ENCODE data around the gene CD300LG. TPM values are rescaled to one million over a fixed set of nuclear protein-coding genes. Genes with fewer than 3 reads are reported as not detected.

The CD300LG gene
- polyA plus RNA-seq, 1 donor = 0.30 TPM

GRCh38 chr17:43877451-43878155, 30.6 kb downstream of the CD300LG start:
- no peaks in the 10 kb centered on the region for H3K36me3 ChIP-seq (ENCODE audit: control insufficient read depth, insufficient read depth, low read length)
- no peak for DNase-seq
- no peaks in the 10 kb centered on the region for H3K9me3 ChIP-seq (ENCODE audit: control insufficient read depth, low read depth, low read length)
- peaks cover 57% of the 10 kb centered on the region for H3K4me1 ChIP-seq (ENCODE audit: control insufficient read depth, insufficient read depth, low read length)
- H3K27ac ChIP-seq (ENCODE audit: low read length) = peak overlapping the region; percentile 29
- no peaks in the 10 kb centered on the region for H3K27me3 ChIP-seq (ENCODE audit: control insufficient read depth, insufficient read depth, low read length)
- no peak overlapping the region for H3K4me3 ChIP-seq (ENCODE audit: low read length)
- WGBS (ENCODE audit: insufficient coverage, low lambda C conversion rate) = no CpG with 5 or more reads among the region's 10 CpGs

- H3K9me3 ChIP-seq (ENCODE audit: control insufficient read depth, low read depth, low read length) = no peaks in the 10 kb centered on the region
- WGBS (ENCODE audit: insufficient coverage, low lambda C conversion rate) = no CpG with 5 or more reads among the region's 13 CpGs
- peak overlapping the region; percentile 29 for H3K27ac ChIP-seq (ENCODE audit: low read length)
- peak; percentile 85 to 90 for DNase-seq
- no peak overlapping the region for H3K4me3 ChIP-seq (ENCODE audit: low read length)
- H3K36me3 ChIP-seq (ENCODE audit: control insufficient read depth, insufficient read depth, low read length) = no peaks in the 10 kb centered on the region
- H3K27me3 ChIP-seq (ENCODE audit: control insufficient read depth, insufficient read depth, low read length) = no peaks in the 10 kb centered on the region
- H3K4me1 ChIP-seq (ENCODE audit: control insufficient read depth, insufficient read depth, low read length) = peaks cover 49% of the 10 kb centered on the region
These were observed 31.5 kb downstream of the CD300LG start for GRCh38 chr17:43878260-43879175.

- H3K27me3 ChIP-seq (ENCODE audit: control insufficient read depth, insufficient read depth, low read length) = no peaks in the 10 kb centered on the region
- H3K36me3 ChIP-seq (ENCODE audit: control insufficient read depth, insufficient read depth, low read length) = no peaks in the 10 kb centered on the region
- no peak overlapping the region for H3K4me3 ChIP-seq (ENCODE audit: low read length)
- DNase-seq = no peak
- WGBS (ENCODE audit: insufficient coverage, low lambda C conversion rate) = no CpG with 5 or more reads among the region's 20 CpGs
- H3K9me3 ChIP-seq (ENCODE audit: control insufficient read depth, low read depth, low read length) = no peaks in the 10 kb centered on the region
- H3K27ac ChIP-seq (ENCODE audit: low read length) = no peak overlapping the region
- peaks cover 37% of the 10 kb centered on the region for H3K4me1 ChIP-seq (ENCODE audit: control insufficient read depth, insufficient read depth, low read length)
These were observed 32.9 kb downstream of the CD300LG start for GRCh38 chr17:43879723-43880419.

- H3K27ac ChIP-seq (ENCODE audit: low read length) = no peak overlapping the region
- no peak overlapping the region for H3K4me3 ChIP-seq (ENCODE audit: low read length)
- WGBS (ENCODE audit: insufficient coverage, low lambda C conversion rate) = no CpG with 5 or more reads among the region's 20 CpGs
- no peaks in the 10 kb centered on the region for H3K27me3 ChIP-seq (ENCODE audit: control insufficient read depth, insufficient read depth, low read length)
- DNase-seq = peak in 1 of 2 donors; percentile 20
- H3K4me1 ChIP-seq (ENCODE audit: control insufficient read depth, insufficient read depth, low read length) = peaks cover 32% of the 10 kb centered on the region
- no peaks in the 10 kb centered on the region for H3K9me3 ChIP-seq (ENCODE audit: control insufficient read depth, low read depth, low read length)
- H3K36me3 ChIP-seq (ENCODE audit: control insufficient read depth, insufficient read depth, low read length) = no peaks in the 10 kb centered on the region
These were observed 33.5 kb downstream of the CD300LG start for GRCh38 chr17:43880420-43880991.

GRCh38 chr17:43881181-43881580, 34.2 kb downstream of the CD300LG start:
- WGBS (ENCODE audit: insufficient coverage, low lambda C conversion rate) = no CpG with 5 or more reads among the region's 12 CpGs
- no peak overlapping the region for H3K4me3 ChIP-seq (ENCODE audit: low read length)
- no peak for DNase-seq
- H3K4me1 ChIP-seq (ENCODE audit: control insufficient read depth, insufficient read depth, low read length) = peaks cover 32% of the 10 kb centered on the region
- no peaks in the 10 kb centered on the region for H3K9me3 ChIP-seq (ENCODE audit: control insufficient read depth, low read depth, low read length)
- no peak overlapping the region for H3K27ac ChIP-seq (ENCODE audit: low read length)
- H3K36me3 ChIP-seq (ENCODE audit: control insufficient read depth, insufficient read depth, low read length) = no peaks in the 10 kb centered on the region
- H3K27me3 ChIP-seq (ENCODE audit: control insufficient read depth, insufficient read depth, low read length) = no peaks in the 10 kb centered on the region

- Histone ChIP-seq H3K27me3 (ENCODE audit: control insufficient read depth, insufficient read depth, low read length) (no peaks in the 10 kb centered on the region), H3K4me1 (ENCODE audit: control insufficient read depth, insufficient read depth, low read length) (peaks cover 27% of the 10 kb centered on the region), H3K9me3 (ENCODE audit: control insufficient read depth, low read depth, low read length) (no peaks in the 10 kb centered on the region), H3K27ac (ENCODE audit: low read length) (no peak overlapping the region), H3K36me3 (ENCODE audit: control insufficient read depth, insufficient read depth, low read length) (no peaks in the 10 kb centered on the region), H3K4me3 (ENCODE audit: low read length) (no peak overlapping the region)
- WGBS (ENCODE audit: insufficient coverage, low lambda C conversion rate) = no CpG with 5 or more reads among the region's 27 CpGs
- DNase-seq = no peak
These were observed 35.0 kb downstream of the CD300LG start for GRCh38 chr17:43881758-43882505.

GRCh38 chr17:43882761-43883415, 35.9 kb downstream of the CD300LG start:
- Histone ChIP-seq H3K4me1 (ENCODE audit: control insufficient read depth, insufficient read depth, low read length) (peaks cover 17% of the 10 kb centered on the region), H3K27ac (ENCODE audit: low read length) (no peak overlapping the region), H3K27me3 (ENCODE audit: control insufficient read depth, insufficient read depth, low read length) (no peaks in the 10 kb centered on the region), H3K36me3 (ENCODE audit: control insufficient read depth, insufficient read depth, low read length) (no peaks in the 10 kb centered on the region), H3K4me3 (ENCODE audit: low read length) (no peak overlapping the region), H3K9me3 (ENCODE audit: control insufficient read depth, low read depth, low read length) (no peaks in the 10 kb centered on the region)
- 100% methylated on average over 1 of the region's 14 CpGs for WGBS (ENCODE audit: insufficient coverage, low lambda C conversion rate)
- DNase-seq = no peak

- WGBS (ENCODE audit: insufficient coverage, low lambda C conversion rate) = 60% methylated on average over 1 of the region's 4 CpGs
- Histone ChIP-seq H3K9me3 (ENCODE audit: control insufficient read depth, low read depth, low read length) (no peaks in the 10 kb centered on the region), H3K4me3 (ENCODE audit: low read length) (no peak overlapping the region), H3K27me3 (ENCODE audit: control insufficient read depth, insufficient read depth, low read length) (no peaks in the 10 kb centered on the region), H3K4me1 (ENCODE audit: control insufficient read depth, insufficient read depth, low read length) (no peaks in the 10 kb centered on the region), H3K27ac (ENCODE audit: low read length) (no peak overlapping the region), H3K36me3 (ENCODE audit: control insufficient read depth, insufficient read depth, low read length) (no peaks in the 10 kb centered on the region)
- no peak for DNase-seq
These were observed 41.6 kb downstream of the CD300LG start for GRCh38 chr17:43888548-43888947.

GRCh38 chr17:43890240-43890639, 43.3 kb downstream of the CD300LG start:
- Histone ChIP-seq H3K9me3 (ENCODE audit: control insufficient read depth, low read depth, low read length) (no peaks in the 10 kb centered on the region), H3K4me3 (ENCODE audit: low read length) (no peak overlapping the region), H3K36me3 (ENCODE audit: control insufficient read depth, insufficient read depth, low read length) (no peaks in the 10 kb centered on the region), H3K4me1 (ENCODE audit: control insufficient read depth, insufficient read depth, low read length) (no peaks in the 10 kb centered on the region), H3K27ac (ENCODE audit: low read length) (no peak overlapping the region), H3K27me3 (ENCODE audit: control insufficient read depth, insufficient read depth, low read length) (no peaks in the 10 kb centered on the region)
- WGBS (ENCODE audit: insufficient coverage, low lambda C conversion rate) = no CpG with 5 or more reads among the region's 1 CpG
- no peak for DNase-seq

All from large intestine (tissue), 3 donors.